HG03575 (cell line): ENCODE results near the gene TULP3.

ENCODE experiments used
- ATAC-seq: cut with Tn5 transposase; IDR thresholded peaks from one replicate; pipeline ENCODE4 v1.9.1; 2021; ENCODE audit not compliant: unreplicated experiment, insufficient number of reproducible peaks, low FRiP score; ENCODE audit errors: extremely low read depth

The TULP3 gene

GRCh38 chr12:2919249-2919648 lies 28.6 kb downstream of the TULP3 start:
- no peak for ATAC-seq

- no peak for ATAC-seq
These were observed 31.6 kb downstream of the TULP3 start for GRCh38 chr12:2922329-2922728.

GRCh38 chr12:2923057-2923456 lies 32.4 kb downstream of the TULP3 start:
- ATAC-seq: no peak

- no peak for ATAC-seq
These were observed 33.3 kb downstream of the TULP3 start for GRCh38 chr12:2924019-2924418.

GRCh38 chr12:2925322-2925995 lies 34.8 kb downstream of the TULP3 start:
- ATAC-seq: no peak

GRCh38 chr12:2930865-2931264 lies 40.2 kb downstream of the TULP3 start:
- no peak for ATAC-seq

- no peak for ATAC-seq
These were observed 42.9 kb downstream of the TULP3 start for GRCh38 chr12:2933586-2933985.

GRCh38 chr12:2934371-2934770 lies 43.7 kb downstream of the TULP3 start:
- no peak for ATAC-seq

GRCh38 chr12:2936301-2936700 lies 45.6 kb downstream of the TULP3 start:
- no peak for ATAC-seq

- no peak for ATAC-seq
These were observed 46.8 kb downstream of the TULP3 start for GRCh38 chr12:2937500-2937899.

GRCh38 chr12:2939191-2939590 lies 48.5 kb downstream of the TULP3 start:
- no peak for ATAC-seq

- no peak for ATAC-seq
These were observed 49.9 kb downstream of the TULP3 start for GRCh38 chr12:2940564-2940963.

- ATAC-seq: no peak
These were observed 50.8 kb downstream of the TULP3 start for GRCh38 chr12:2941524-2941923.

GRCh38 chr12:2944401-2945047 lies 53.8 kb downstream of the TULP3 start:
- no peak for ATAC-seq

- ATAC-seq: no peak
These were observed 58.7 kb downstream of the TULP3 start for GRCh38 chr12:2949411-2949810.

- no peak for ATAC-seq
These were observed 65.2 kb downstream of the TULP3 start for GRCh38 chr12:2955888-2956287.

- ATAC-seq: no peak
These were observed 67.2 kb downstream of the TULP3 start for GRCh38 chr12:2957816-2958431.

GRCh38 chr12:2958432-2959191 lies 67.9 kb downstream of the TULP3 start:
- ATAC-seq: no peak

- ATAC-seq: no peak
These were observed 68.5 kb downstream of the TULP3 start, which contains the start of gene TEAD4 for GRCh38 chr12:2959192-2959504. TEAD4 (plus strand) TSS chr12:2959397.
